Osteoblast (primary cell): ENCODE measurements around the gene ABCC3. TPM values are rescaled to one million over a fixed set of nuclear protein-coding genes. Genes with fewer than 3 reads are reported as not detected.
A peak's percentile ranks its signal among the peaks of the same experiment; 100 is the strongest.

Experiments used
- DNase-seq: peaks from one replicate; pipeline ENCODE4 v3.0.0; 2011; ENCODE audit warnings: low spot score, mixed read lengths; ENCODE audit not compliant: insufficient read length; ENCODE audit errors: missing footprints
- H2AFZ ChIP-seq: 2 replicates; pipeline ENCODE4 v1.6.0; 2011; ENCODE audit warnings: mild to moderate bottlenecking, low read length
- H3K27ac ChIP-seq: 2 replicates; pipeline ENCODE4 v1.5.1; 2011; ENCODE audit warnings: mild to moderate bottlenecking, low read depth, low read length, moderate library complexity
- H3K27me3 ChIP-seq: 2 replicates; pipeline ENCODE4 v1.6.0; 2012; ENCODE audit warnings: mild to moderate bottlenecking, control low read depth, inconsistent platforms, low read length, moderate library complexity; ENCODE audit not compliant: insufficient read depth
- H3K36me3 ChIP-seq: 2 replicates; pipeline ENCODE4 v1.5.1; 2011; ENCODE audit warnings: mild to moderate bottlenecking, low read length, control low read depth, moderate library complexity; ENCODE audit not compliant: insufficient read depth
- H3K4me1 ChIP-seq: 2 replicates; pipeline ENCODE4 v1.5.1; 2011; ENCODE audit warnings: mild to moderate bottlenecking, low read length, control low read depth, moderate library complexity; ENCODE audit not compliant: insufficient read depth
- H3K4me2 ChIP-seq: 2 replicates; pipeline ENCODE4 v1.6.0; 2011; ENCODE audit warnings: mild to moderate bottlenecking, low read length; ENCODE audit not compliant: insufficient read depth
- H3K4me3 ChIP-seq: fragments of 200-600 bp; sonication (generic); 3 replicates; pipeline ENCODE4 v1.5.1; 2012; ENCODE audit warnings: mild to moderate bottlenecking, low read length, inconsistent platforms; ENCODE audit not compliant: insufficient read depth
- H3K79me2 ChIP-seq: 2 replicates; pipeline ENCODE4 v1.6.0; 2012; ENCODE audit warnings: mild to moderate bottlenecking, low read length, control low read depth, inconsistent platforms; ENCODE audit not compliant: insufficient read depth
- H3K9me3 ChIP-seq: 2 replicates; pipeline ENCODE4 v1.5.1; 2011; ENCODE audit warnings: low read depth, low read length, control low read depth
- H4K20me1 ChIP-seq: 2 replicates; pipeline ENCODE4 v1.6.0; 2012; ENCODE audit warnings: mild to moderate bottlenecking, low read length, control low read depth; ENCODE audit not compliant: insufficient read depth
- CTCF ChIP-seq: IDR thresholded peaks from 2 replicates; pipeline ENCODE4 v1.5.1; 2011; ENCODE audit warnings: mild to moderate bottlenecking, low read depth, low read length, moderate library complexity; ENCODE audit errors: extremely low read depth
- total RNA-seq: library from RNA; depleted of rRNA; stranded (reverse); fragments of >200 nt; gene quantifications from 2 replicates; pipeline ENCODE4 v1.2.3, GENCODE V29; 2012

Gene ABCC3
- total RNA-seq, 1 donor = 28.6 TPM

GRCh38 chr17:50668838-50669581, 34.3 kb downstream of the ABCC3 start:
- peak; percentile 70 for DNase-seq
- Histone ChIP-seq H3K27ac (no peak overlapping the region), H3K4me1 (peaks cover 23% of the 10 kb centered on the region), H3K4me2 (no peak overlapping the region), H3K27me3 (no peaks in the 10 kb centered on the region), H3K4me3 (no peak overlapping the region), H3K79me2 (no peaks in the 10 kb centered on the region), H4K20me1 (no peaks in the 10 kb centered on the region), H3K36me3 (no peaks in the 10 kb centered on the region), H2AFZ (no peak overlapping the region), H3K9me3 (no peaks in the 10 kb centered on the region)
- TF ChIP-seq CTCF = no peak

GRCh38 chr17:50672071-50672470, 37.4 kb downstream of the ABCC3 start:
- no peak overlapping the region for H3K27ac ChIP-seq
- H3K36me3 ChIP-seq = no peaks in the 10 kb centered on the region
- H3K4me1 ChIP-seq = peaks cover 23% of the 10 kb centered on the region
- no peak overlapping the region for H3K4me2 ChIP-seq
- TF ChIP-seq CTCF = no peak
- no peaks in the 10 kb centered on the region for H3K27me3 ChIP-seq
- no peaks in the 10 kb centered on the region for H4K20me1 ChIP-seq
- H3K79me2 ChIP-seq = no peaks in the 10 kb centered on the region
- no peaks in the 10 kb centered on the region for H3K9me3 ChIP-seq
- no peak for DNase-seq
- H2AFZ ChIP-seq = no peak overlapping the region
- no peak overlapping the region for H3K4me3 ChIP-seq

GRCh38 chr17:50672831-50673551, 38.3 kb downstream of the ABCC3 start:
- no peaks in the 10 kb centered on the region for H3K79me2 ChIP-seq
- no peak for DNase-seq
- no peak for TF ChIP-seq CTCF

GRCh38 chr17:50675190-50675589, 40.5 kb downstream of the ABCC3 start:
- Histone ChIP-seq H3K36me3 (peaks cover 5% of the 10 kb centered on the region), H3K9me3 (no peaks in the 10 kb centered on the region), H2AFZ (no peak overlapping the region), H3K4me1 (peaks cover 12% of the 10 kb centered on the region), H4K20me1 (no peaks in the 10 kb centered on the region), H3K27ac (no peak overlapping the region), H3K4me2 (no peak overlapping the region), H3K79me2 (no peaks in the 10 kb centered on the region), H3K27me3 (no peaks in the 10 kb centered on the region), H3K4me3 (no peak overlapping the region)
- no peak for TF ChIP-seq CTCF
- no peak for DNase-seq

More at GRCh38 chr17:50672831-50673551, 38.3 kb downstream of the ABCC3 start:
- no peak overlapping the region for H2AFZ ChIP-seq
- H4K20me1 ChIP-seq = no peaks in the 10 kb centered on the region
- no peak overlapping the region for H3K4me2 ChIP-seq
- H3K4me3 ChIP-seq = no peak overlapping the region
- H3K9me3 ChIP-seq = no peaks in the 10 kb centered on the region
- H3K36me3 ChIP-seq = peaks cover under 1% of the 10 kb centered on the region
- peaks cover 19% of the 10 kb centered on the region for H3K4me1 ChIP-seq
- H3K27me3 ChIP-seq = no peaks in the 10 kb centered on the region
- no peak overlapping the region for H3K27ac ChIP-seq
